HEK293 (cell line): Measurements from ENCODE around the gene ROBO1.

Source experiments
- ZBTB1 ChIP-seq: fragments of 450-650 bp; formaldehyde crosslinking; IDR thresholded peaks from 2 replicates; pipeline ENCODE4 v1.5.1; 2016; ENCODE audit warnings: missing biosample characterization, missing genetic modification characterization
- ZNF211 ChIP-seq: fragments of 450-650 bp; formaldehyde crosslinking; IDR thresholded peaks from 2 replicates; pipeline ENCODE4 v1.5.1; 2016; ENCODE audit warnings: low read depth, missing biosample characterization, missing genetic modification characterization
- ZNF239 ChIP-seq: fragments of 450-650 bp; formaldehyde crosslinking; IDR thresholded peaks from 2 replicates; pipeline ENCODE4 v1.5.1; 2016; ENCODE audit warnings: missing biosample characterization, missing genetic modification characterization
- ZNF302 ChIP-seq: fragments of 450-650 bp; formaldehyde crosslinking; IDR thresholded peaks from 2 replicates; pipeline ENCODE4 v1.5.1; 2016; ENCODE audit warnings: missing biosample characterization, missing genetic modification characterization, low read depth
- ZNF610 ChIP-seq: fragments of 450-650 bp; formaldehyde crosslinking; IDR thresholded peaks from 2 replicates; pipeline ENCODE4 v1.5.1; 2016; ENCODE audit warnings: missing biosample characterization, missing genetic modification characterization, borderline replicate concordance
- ZNF670 ChIP-seq: fragments of 450-650 bp; formaldehyde crosslinking; IDR thresholded peaks from 2 replicates; pipeline ENCODE4 v1.5.1; 2016; ENCODE audit warnings: missing biosample characterization, missing genetic modification characterization, low read depth

GRCh38 chr3:78834910-78835309 is 932.9 kb downstream of the ROBO1 start:
- no peak for TF ChIP-seq ZBTB1 (tag by site-specific recombination)
- TF ChIP-seq ZNF670 (tag by site-specific recombination) = no peak
- no peak for TF ChIP-seq ZNF211
- no peak for TF ChIP-seq ZNF302 (tag by site-specific recombination)
- no peak for TF ChIP-seq ZNF610 (tag by site-specific recombination)
- no peak for TF ChIP-seq ZNF239 (tag by site-specific recombination)
